Measurements from ENCODE around the gene HS1BP3.

Gene HS1BP3

GRCh38 chr2:20596973-20597859 is 53.7 kb downstream of the HS1BP3 start:
- H3K27ac ChIP-seq (ENCODE audit: low read length): no peak overlapping the region
- no peaks in the 10 kb centered on the region for H4K20me1 ChIP-seq (ENCODE audit: insufficient read depth, low read length)
- H3K79me2 ChIP-seq (ENCODE audit: insufficient read depth, low read length): no peaks in the 10 kb centered on the region
- DNase-seq (no peak), ATAC-seq (ENCODE audit: insufficient read depth, low read depth) (no peak)
- no peak overlapping the region for H3K4me2 ChIP-seq (ENCODE audit: insufficient read depth, low read length)
- TF ChIP-seq EZH2 (IDR thresholded peaks at IDR 0.05; ENCODE audit: borderline replicate concordance, low read depth, low read length, severe bottlenecking): no peak
- no peak for TF ChIP-seq CTCF (IDR thresholded peaks at IDR 0.05; ENCODE audit: borderline replicate concordance, extremely low read depth, low read length, poor library complexity, severe bottlenecking)
- no peak overlapping the region for H2AFZ ChIP-seq (ENCODE audit: low read depth, low read length)
- H3K27me3 ChIP-seq (ENCODE audit: insufficient read depth, low read length, poor library complexity): no peaks in the 10 kb centered on the region
- no peaks in the 10 kb centered on the region for H3K4me1 ChIP-seq (ENCODE audit: insufficient read depth, low read length)
- no peaks in the 10 kb centered on the region for H3K9me3 ChIP-seq (ENCODE audit: insufficient read depth, low read length, severe bottlenecking)
- no peak overlapping the region for H3K4me3 ChIP-seq (ENCODE audit: low read depth in 1 of 2, low read length in 2 of 2)
- no peaks in the 10 kb centered on the region for H3K36me3 ChIP-seq (ENCODE audit: insufficient read depth, low read length)
- H3K9ac ChIP-seq (ENCODE audit: low read depth, low read length): no peak overlapping the region

- no peak overlapping the region for H3K4me3 ChIP-seq (ENCODE audit: low read depth in 1 of 2, low read length in 2 of 2)
- ATAC-seq (ENCODE audit: insufficient read depth, low read depth): no peak
Observed at GRCh38 chr2:20596193-20596972, 54.5 kb downstream of the HS1BP3 start.

GRCh38 chr2:20595439-20596192 is 55.3 kb downstream of the HS1BP3 start:
- no peaks in the 10 kb centered on the region for H3K4me1 ChIP-seq (ENCODE audit: insufficient read depth, low read length)
- no peak overlapping the region for H3K4me2 ChIP-seq (ENCODE audit: insufficient read depth, low read length)
- no peak overlapping the region for H2AFZ ChIP-seq (ENCODE audit: low read depth, low read length)
- H3K9ac ChIP-seq (ENCODE audit: low read depth, low read length): no peak overlapping the region
- no peak for TF ChIP-seq EZH2 (IDR thresholded peaks at IDR 0.05; ENCODE audit: borderline replicate concordance, low read depth, low read length, severe bottlenecking)
- no peaks in the 10 kb centered on the region for H3K79me2 ChIP-seq (ENCODE audit: insufficient read depth, low read length)
- no peak for ATAC-seq (ENCODE audit: insufficient read depth, low read depth)
- H3K27me3 ChIP-seq (ENCODE audit: insufficient read depth, low read length, poor library complexity): no peaks in the 10 kb centered on the region
- no peaks in the 10 kb centered on the region for H3K9me3 ChIP-seq (ENCODE audit: insufficient read depth, low read length, severe bottlenecking)
- no peaks in the 10 kb centered on the region for H3K36me3 ChIP-seq (ENCODE audit: insufficient read depth, low read length)
- no peak overlapping the region for H3K27ac ChIP-seq (ENCODE audit: low read length)
- no peak for DNase-seq
- H3K4me3 ChIP-seq (ENCODE audit: low read depth in 1 of 2, low read length in 2 of 2): no peak overlapping the region
- H4K20me1 ChIP-seq (ENCODE audit: insufficient read depth, low read length): no peaks in the 10 kb centered on the region

More at GRCh38 chr2:20596193-20596972, 54.5 kb downstream of the HS1BP3 start:
- H3K4me1 ChIP-seq (ENCODE audit: insufficient read depth, low read length): no peaks in the 10 kb centered on the region
- H3K27me3 ChIP-seq (ENCODE audit: insufficient read depth, low read length, poor library complexity): no peaks in the 10 kb centered on the region
- no peaks in the 10 kb centered on the region for H3K36me3 ChIP-seq (ENCODE audit: insufficient read depth, low read length)
- H3K79me2 ChIP-seq (ENCODE audit: insufficient read depth, low read length): no peaks in the 10 kb centered on the region
- TF ChIP-seq CTCF (IDR thresholded peaks at IDR 0.05; ENCODE audit: borderline replicate concordance, extremely low read depth, low read length, poor library complexity, severe bottlenecking) (no peak), EZH2 (IDR thresholded peaks at IDR 0.05; ENCODE audit: borderline replicate concordance, low read depth, low read length, severe bottlenecking) (no peak)
- H3K9ac ChIP-seq (ENCODE audit: low read depth, low read length): no peak overlapping the region
- no peaks in the 10 kb centered on the region for H3K9me3 ChIP-seq (ENCODE audit: insufficient read depth, low read length, severe bottlenecking)
- H4K20me1 ChIP-seq (ENCODE audit: insufficient read depth, low read length): no peaks in the 10 kb centered on the region
- H2AFZ ChIP-seq (ENCODE audit: low read depth, low read length): no peak overlapping the region
- DNase-seq: no peak
- no peak overlapping the region for H3K4me2 ChIP-seq (ENCODE audit: insufficient read depth, low read length)
- no peak overlapping the region for H3K27ac ChIP-seq (ENCODE audit: low read length)

All from DND-41 (cell line).